Neural crest cell (in vitro differentiated cells): ENCODE measurements around the gene TGFBR2. TPM values are rescaled to one million over a fixed set of nuclear protein-coding genes. Genes with fewer than 3 reads are reported as not detected.

ENCODE experiments used
- DNase-seq: peaks from one replicate; pipeline ENCODE4 v3.0.0; 2021; ENCODE audit warnings: low read depth, mixed read lengths, low spot score
- H3K27ac Mint-ChIP-seq: one replicate; pipeline ENCODE4 v1.8.0; 2021; ENCODE audit warnings: mild to moderate bottlenecking, mixed read lengths; ENCODE audit not compliant: unreplicated experiment
- H3K27me3 Mint-ChIP-seq: 2 replicates; pipeline ENCODE4 v1.8.0; 2021; ENCODE audit warnings: low read depth, mild to moderate bottlenecking, mixed read lengths
- H3K36me3 Mint-ChIP-seq: 2 replicates; pipeline ENCODE4 v1.8.0; 2021; ENCODE audit warnings: low read depth, mild to moderate bottlenecking, mixed read lengths
- H3K4me1 Mint-ChIP-seq: 2 replicates; pipeline ENCODE4 v1.8.0; 2021; ENCODE audit warnings: mixed read lengths
- H3K4me3 Mint-ChIP-seq: one replicate; pipeline ENCODE4 v1.8.0; 2021; ENCODE audit warnings: mild to moderate bottlenecking, mixed read lengths
- H3K9me3 Mint-ChIP-seq: 2 replicates; pipeline ENCODE4 v1.8.0; 2021; ENCODE audit warnings: mixed read lengths
- CTCF ChIP-seq: fragments of 200-600 bp; sonication (generic); conservative IDR thresholded peaks from 2 replicates; pipeline ENCODE4 v1.5.0; 2021; ENCODE audit warnings: antibody characterized with exemption, mild to moderate bottlenecking
- total RNA-seq: library from RNA; stranded (reverse); gene quantifications from 2 replicates; pipeline ENCODE4 v1.2.1, GENCODE V29; 2021

TGFBR2 gene
- total RNA-seq, 1 donor from 2014 or later, result 8.7 TPM

- Mint-ChIP-seq H3K4me3 (no peak overlapping the region), H3K27ac (no peak overlapping the region), H3K36me3 (peaks cover 30% of the 10 kb centered on the region)
Measured at GRCh38 chr3:30677347-30677685, 70.9 kb downstream of the TGFBR2 start.

DNA sequence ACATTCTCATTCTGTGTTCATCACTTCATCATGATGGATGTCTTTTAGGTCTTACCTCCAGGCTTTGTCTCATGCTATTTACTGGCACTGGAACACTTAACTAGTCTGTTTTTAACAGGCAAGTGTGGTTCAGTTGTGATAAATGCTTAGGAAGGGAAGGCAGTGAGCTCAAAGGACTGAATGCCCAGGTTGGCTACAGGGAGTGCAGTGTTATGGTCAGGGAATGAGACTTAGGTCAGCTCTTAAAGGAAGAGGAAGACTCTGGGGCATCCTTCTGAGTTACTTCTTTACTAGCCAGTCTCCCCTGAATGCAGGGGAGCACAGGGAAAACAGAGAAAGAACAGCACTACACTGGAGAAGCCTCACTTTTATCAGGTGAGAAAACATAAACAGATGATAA lies 72.6 kb downstream of the TGFBR2 start:
- Mint-ChIP-seq H3K4me1 (peaks cover 55% of the 10 kb centered on the region), H3K27ac (peak overlapping the region; percentile 69), H3K9me3 (no peaks in the 10 kb centered on the region), H3K4me3 (no peak overlapping the region), H3K36me3 (peaks cover 24% of the 10 kb centered on the region), H3K27me3 (no peaks in the 10 kb centered on the region)
- DNase-seq, result no peak
- TF ChIP-seq CTCF, result no peak

More at GRCh38 chr3:30677347-30677685, 70.9 kb downstream of the TGFBR2 start:
- H3K27me3 Mint-ChIP-seq, result no peaks in the 10 kb centered on the region
- H3K9me3 Mint-ChIP-seq, result no peaks in the 10 kb centered on the region
- no peak for TF ChIP-seq CTCF
- DNase-seq, result no peak
- peaks cover 48% of the 10 kb centered on the region for H3K4me1 Mint-ChIP-seq

GRCh38 chr3:30680789-30681648 lies 74.6 kb downstream of the TGFBR2 start:
- no peaks in the 10 kb centered on the region for H3K27me3 Mint-ChIP-seq
- peak overlapping the region; percentile 97 for H3K27ac Mint-ChIP-seq
- no peaks in the 10 kb centered on the region for H3K9me3 Mint-ChIP-seq
- peak overlapping the region; percentile 82 for H3K4me3 Mint-ChIP-seq
- no peak for TF ChIP-seq CTCF
- peaks cover 57% of the 10 kb centered on the region for H3K4me1 Mint-ChIP-seq
- DNase-seq, result peak; percentile 39
- peaks cover 14% of the 10 kb centered on the region for H3K36me3 Mint-ChIP-seq

DNA sequence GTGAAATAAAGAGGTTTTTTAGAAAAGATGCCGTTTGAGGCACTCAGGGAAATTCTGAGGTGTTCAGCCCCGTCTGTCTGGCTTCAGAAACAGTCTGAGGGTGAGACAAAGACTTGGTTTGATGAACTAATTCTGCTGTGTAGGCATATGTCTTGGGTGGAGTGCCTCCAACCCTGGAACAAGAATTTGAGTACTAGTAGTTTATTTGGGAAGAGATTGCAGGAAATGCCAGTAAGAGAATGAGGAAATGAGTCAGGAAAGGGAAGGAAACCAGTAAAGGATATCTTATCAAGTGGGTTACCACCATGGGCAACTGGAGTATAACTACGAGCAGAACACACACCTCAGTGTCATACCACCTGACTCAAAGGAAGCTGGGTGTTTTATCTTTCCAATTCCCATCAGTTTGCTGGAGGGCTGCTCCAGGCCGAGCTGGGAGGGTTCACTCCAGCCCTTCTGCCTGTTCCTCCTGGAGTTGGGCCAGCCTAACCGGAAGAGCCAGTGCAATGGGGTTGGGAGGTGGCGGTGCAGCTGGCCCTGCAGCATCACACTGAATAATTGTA lies 75.3 kb downstream of the TGFBR2 start:
- H3K27me3 Mint-ChIP-seq, result no peaks in the 10 kb centered on the region
- no peak for TF ChIP-seq CTCF
- H3K4me1 Mint-ChIP-seq, result peaks cover 53% of the 10 kb centered on the region
- no peaks in the 10 kb centered on the region for H3K9me3 Mint-ChIP-seq
- peak overlapping the region; percentile 82 for H3K4me3 Mint-ChIP-seq
- peaks cover 13% of the 10 kb centered on the region for H3K36me3 Mint-ChIP-seq
- no peak for DNase-seq
- H3K27ac Mint-ChIP-seq, result peak overlapping the region; percentile 97

DNA sequence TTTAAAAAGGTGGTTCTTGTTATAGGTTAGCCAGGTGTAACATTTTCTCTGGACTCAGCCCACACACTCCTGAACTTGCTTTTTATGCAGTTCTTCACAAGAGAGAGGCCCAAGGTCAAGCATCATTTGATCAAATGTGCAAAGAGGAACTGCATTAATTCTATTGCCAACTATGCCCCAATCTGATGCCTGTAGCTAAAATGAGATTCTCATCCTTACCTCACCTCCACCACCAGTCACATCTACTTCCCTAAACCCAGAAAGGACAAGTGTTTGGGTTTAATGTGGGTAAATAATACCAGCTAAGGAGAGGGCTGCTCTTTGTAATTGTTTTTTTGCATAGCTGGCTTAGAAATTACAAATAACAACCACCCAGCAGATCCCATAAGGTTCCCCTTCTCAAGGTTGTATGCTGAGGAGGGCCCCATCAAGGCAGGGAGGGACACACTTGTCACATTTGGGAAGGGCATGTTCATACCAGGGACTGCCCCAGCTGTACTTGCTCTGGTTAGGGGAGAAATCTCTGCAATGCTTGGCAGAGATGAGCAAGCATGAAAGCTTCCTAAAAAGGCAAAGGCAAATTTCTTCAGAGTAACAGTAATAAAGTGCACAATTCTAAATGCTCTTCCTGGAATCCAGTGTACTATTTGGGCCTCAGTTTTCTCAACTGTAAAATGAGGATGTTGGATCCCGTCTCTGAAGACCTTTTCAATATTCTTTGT lies 76.2 kb downstream of the TGFBR2 start:
- H3K36me3 Mint-ChIP-seq, result peaks cover 8% of the 10 kb centered on the region
- TF ChIP-seq CTCF, result no peak
- H3K27ac Mint-ChIP-seq, result peak overlapping the region; percentile 24
- no peaks in the 10 kb centered on the region for H3K9me3 Mint-ChIP-seq
- H3K4me3 Mint-ChIP-seq, result no peak overlapping the region
- peaks cover 45% of the 10 kb centered on the region for H3K4me1 Mint-ChIP-seq
- DNase-seq, result no peak
- H3K27me3 Mint-ChIP-seq, result no peaks in the 10 kb centered on the region
